ENCODE data around the gene NEUROD1.
A peak's percentile ranks its signal among the peaks of the same experiment; 100 is the strongest.

The NEUROD1 gene

DNA sequence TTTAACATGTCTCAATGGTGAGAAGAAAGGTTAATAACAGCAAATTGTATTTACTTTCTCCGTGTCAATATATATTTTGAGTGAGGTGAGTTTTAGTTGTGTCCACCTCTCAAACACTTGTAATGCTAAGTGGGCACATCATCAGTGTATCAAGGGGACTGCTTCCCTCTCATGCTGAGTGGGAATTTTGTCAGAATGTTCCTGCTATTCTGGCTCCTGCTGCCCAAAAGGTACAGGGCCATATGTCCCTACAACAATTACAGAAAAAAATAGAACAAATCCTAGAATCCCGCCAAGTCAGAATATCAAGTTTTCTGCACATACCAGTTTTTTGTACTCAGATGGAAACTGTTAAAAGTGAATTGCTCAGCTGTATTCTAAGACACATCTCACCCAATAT lies 18.0 kb downstream of the NEUROD1 start:
- DNase-seq (no peak), ATAC-seq (no peak)
- H3K4me3 Mint-ChIP-seq: no peak overlapping the region
- H3K27ac Mint-ChIP-seq: no peak overlapping the region
- peaks cover under 1% of the 10 kb centered on the region for H3K4me1 Mint-ChIP-seq
- H3K27me3 Mint-ChIP-seq: peaks cover 26% of the 10 kb centered on the region
- H3K9me3 Mint-ChIP-seq: peaks cover 0 to 6% of the 10 kb centered on the region in 2 donors

DNA sequence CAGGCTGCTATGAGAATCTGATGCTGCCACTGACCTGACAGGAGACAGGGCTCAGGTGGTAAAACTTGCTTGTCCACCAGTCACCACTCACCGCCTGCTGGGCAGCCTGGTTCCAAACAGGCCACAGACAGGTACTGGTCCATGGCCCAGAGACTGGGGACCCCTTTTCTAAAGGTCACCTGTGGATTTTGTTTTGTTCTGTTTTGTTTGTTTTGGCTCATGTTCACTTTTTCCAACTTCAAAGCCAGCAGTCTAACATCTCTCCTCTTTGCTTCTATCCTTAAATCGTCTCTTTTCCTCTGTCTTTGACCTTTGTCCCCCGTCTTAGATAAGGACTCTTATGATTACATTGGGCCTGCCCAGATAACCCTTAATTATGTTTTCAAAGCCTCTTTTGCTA lies 20.1 kb downstream of the NEUROD1 start:
- Mint-ChIP-seq H3K27ac (no peak overlapping the region), H3K27me3 (peaks cover 41% of the 10 kb centered on the region), H3K9me3 (no peaks in the 10 kb centered on the region), H3K4me3 (no peak overlapping the region), H3K4me1 (peaks cover 11% of the 10 kb centered on the region)
- no peak for DNase-seq
- ATAC-seq: no peak

DNA sequence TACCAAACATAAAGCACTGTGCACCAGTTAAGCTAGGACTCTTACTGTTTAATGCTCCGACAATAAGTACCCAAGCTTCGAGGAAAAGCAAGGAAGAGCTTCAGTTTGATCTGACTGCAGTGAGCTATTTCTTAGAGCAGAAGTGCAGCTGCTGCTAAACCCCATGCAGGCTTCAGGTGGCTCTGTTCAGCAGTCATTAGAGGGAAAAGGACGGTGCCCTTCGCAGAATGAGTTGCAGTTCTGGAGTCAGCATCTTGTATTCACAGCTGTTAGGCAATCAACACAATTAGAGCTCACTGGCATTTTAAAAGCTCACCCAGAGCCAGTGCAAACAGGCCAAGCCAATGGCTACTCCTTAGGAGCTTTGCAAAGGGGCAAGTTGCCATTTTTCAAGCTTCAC lies 21.9 kb downstream of the NEUROD1 start:
- H3K27ac Mint-ChIP-seq: no peak overlapping the region
- H3K9me3 Mint-ChIP-seq: no peaks in the 10 kb centered on the region
- DNase-seq (no peak), ATAC-seq (no peak)
- H3K27me3 Mint-ChIP-seq: peaks cover 53% of the 10 kb centered on the region
- H3K4me3 Mint-ChIP-seq: no peak overlapping the region
- H3K4me1 Mint-ChIP-seq: peaks cover 11% of the 10 kb centered on the region

DNA sequence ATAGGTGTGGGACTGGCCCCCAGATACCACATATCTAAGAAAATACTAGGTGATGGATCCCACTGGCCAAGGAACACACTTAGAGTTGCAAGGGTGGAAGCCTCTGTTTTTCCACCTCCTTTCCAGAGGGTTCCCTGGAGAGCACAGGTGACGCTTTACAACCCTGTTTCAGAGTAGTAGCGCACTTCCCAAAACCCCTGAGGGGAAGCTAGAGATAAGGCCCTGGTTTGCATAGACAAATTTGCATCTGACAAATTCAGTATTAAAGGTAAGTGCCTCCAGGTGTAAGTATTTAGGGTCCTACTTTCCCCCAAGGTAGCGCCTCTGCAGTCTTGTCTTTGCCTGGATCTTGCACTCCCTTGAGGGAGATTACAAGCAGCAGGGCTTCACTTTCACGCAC lies 22.9 kb downstream of the NEUROD1 start:
- H3K4me3 Mint-ChIP-seq: peak overlapping the region; percentile 72 to 87
- no peaks in the 10 kb centered on the region for H3K9me3 Mint-ChIP-seq
- no peak overlapping the region for H3K27ac Mint-ChIP-seq
- H3K4me1 Mint-ChIP-seq: peaks cover 11% of the 10 kb centered on the region
- H3K27me3 Mint-ChIP-seq: peaks cover 62% of the 10 kb centered on the region
- ATAC-seq: no peak
- DNase-seq: no peak

DNA sequence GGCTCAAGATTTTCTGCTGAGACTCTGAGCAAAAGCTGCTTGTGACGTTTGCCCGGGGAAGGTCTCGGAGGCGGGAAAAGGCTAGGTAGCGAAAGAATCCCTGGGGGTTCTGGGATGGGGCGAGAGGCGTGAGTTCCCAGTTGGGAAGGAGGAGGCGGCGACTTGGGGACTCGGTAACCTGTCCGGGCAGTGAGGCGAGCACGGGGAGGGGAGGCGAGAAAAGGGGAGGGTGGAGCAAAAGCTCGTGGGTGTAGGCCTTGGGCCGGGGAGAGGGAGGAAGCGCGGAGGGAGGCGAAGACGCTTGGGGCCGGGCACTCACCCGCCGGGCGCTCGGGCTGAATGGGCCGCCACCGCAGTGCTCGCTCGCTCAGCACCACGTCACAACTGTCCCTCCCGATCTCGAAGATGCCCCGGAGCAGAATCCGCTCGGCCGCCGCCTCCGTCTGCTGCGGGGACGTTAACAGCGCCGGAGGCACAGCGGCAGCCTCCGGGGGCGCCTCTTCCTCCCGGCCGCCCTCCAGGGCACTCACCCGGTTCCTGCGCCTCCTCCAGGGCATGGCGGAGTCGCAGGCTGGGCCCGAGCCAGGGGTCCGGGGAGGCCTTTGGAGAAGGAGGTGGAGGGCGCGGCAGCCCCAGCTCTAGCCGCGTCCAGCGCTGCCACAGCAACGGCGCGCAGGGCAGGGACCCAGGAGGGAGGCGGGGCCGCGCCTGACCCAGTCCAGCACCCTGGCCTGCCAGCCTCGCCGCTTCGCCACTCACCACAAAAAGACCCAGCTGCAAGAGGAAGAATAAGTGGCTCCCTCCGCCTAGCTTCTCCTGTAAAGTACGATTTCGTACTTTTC lies 23.6 kb downstream of the NEUROD1 start, which contains the start of gene CERKL:
Gene CERKL (minus strand): TSS at position 656 of the 842 bp plus-strand sequence. CDS start 99 bp downstream, at position 557.
- H3K4me1 Mint-ChIP-seq: peaks cover 11% of the 10 kb centered on the region
- DNase-seq (peak; percentile 30), ATAC-seq (peak; percentile 80)
- H3K9me3 Mint-ChIP-seq: no peaks in the 10 kb centered on the region
- peak within 1 kb of the TSS; percentile 82 to 90 for H3K27ac Mint-ChIP-seq
- peak within 1 kb of the TSS; percentile 87 to 90 for H3K4me3 Mint-ChIP-seq
- peaks cover 62% of the 10 kb centered on the region for H3K27me3 Mint-ChIP-seq

DNA sequence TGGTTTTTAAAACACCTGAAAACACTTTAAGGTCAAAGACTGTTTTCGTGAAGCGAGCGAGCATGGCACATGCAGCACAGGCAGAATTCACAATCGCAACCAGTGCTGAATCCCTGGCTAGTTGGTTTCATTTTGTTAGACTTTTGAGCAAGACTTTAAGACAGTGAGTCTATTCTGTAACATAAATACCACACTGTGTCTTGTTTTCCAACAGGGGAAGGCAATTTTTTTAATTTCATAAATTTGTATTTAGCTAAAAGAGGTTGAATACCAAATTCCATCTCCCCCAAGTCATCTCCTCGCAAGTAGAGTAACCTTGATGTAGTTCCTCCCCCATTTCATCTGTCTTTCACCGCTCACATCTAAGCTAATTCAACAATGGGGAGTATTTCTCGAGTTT lies 24.8 kb downstream of the NEUROD1 start:
- Mint-ChIP-seq H3K27me3 (peaks cover 62% of the 10 kb centered on the region), H3K27ac (no peak overlapping the region), H3K4me3 (no peak overlapping the region), H3K9me3 (no peaks in the 10 kb centered on the region), H3K4me1 (peaks cover 11% of the 10 kb centered on the region)
- DNase-seq (no peak), ATAC-seq (no peak)

DNA sequence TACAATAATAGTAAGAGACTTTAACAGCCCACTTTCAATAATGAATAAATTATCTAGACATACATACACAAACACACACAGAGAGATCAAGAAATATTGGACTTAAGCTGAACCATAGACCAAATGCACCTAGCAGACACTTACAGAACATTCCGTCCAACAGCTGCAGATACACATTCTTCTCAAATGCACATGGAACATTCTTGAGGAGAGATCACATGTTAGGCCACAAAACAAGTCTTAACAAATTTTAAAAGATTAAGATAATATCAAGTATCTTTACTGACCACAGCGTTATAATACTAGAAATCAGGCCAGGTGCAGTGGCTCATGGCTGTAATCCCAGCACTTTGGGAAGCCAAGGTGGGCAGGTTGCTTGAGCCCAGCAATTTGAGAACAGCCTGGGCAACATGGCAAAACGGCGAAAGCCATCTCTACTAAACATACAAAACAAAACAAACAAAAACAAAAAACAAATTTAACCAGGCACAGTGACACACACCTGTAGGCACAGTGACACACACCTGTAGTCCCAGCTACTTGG lies 30.8 kb downstream of the NEUROD1 start:
- Mint-ChIP-seq H3K9me3 (no peaks in the 10 kb centered on the region), H3K4me3 (no peak overlapping the region), H3K4me1 (no peaks in the 10 kb centered on the region), H3K27me3 (peaks cover 41% of the 10 kb centered on the region), H3K27ac (peak overlapping the region in 1 of 2 donors; percentile 1)
- no peak for ATAC-seq
- no peak for DNase-seq

DNA sequence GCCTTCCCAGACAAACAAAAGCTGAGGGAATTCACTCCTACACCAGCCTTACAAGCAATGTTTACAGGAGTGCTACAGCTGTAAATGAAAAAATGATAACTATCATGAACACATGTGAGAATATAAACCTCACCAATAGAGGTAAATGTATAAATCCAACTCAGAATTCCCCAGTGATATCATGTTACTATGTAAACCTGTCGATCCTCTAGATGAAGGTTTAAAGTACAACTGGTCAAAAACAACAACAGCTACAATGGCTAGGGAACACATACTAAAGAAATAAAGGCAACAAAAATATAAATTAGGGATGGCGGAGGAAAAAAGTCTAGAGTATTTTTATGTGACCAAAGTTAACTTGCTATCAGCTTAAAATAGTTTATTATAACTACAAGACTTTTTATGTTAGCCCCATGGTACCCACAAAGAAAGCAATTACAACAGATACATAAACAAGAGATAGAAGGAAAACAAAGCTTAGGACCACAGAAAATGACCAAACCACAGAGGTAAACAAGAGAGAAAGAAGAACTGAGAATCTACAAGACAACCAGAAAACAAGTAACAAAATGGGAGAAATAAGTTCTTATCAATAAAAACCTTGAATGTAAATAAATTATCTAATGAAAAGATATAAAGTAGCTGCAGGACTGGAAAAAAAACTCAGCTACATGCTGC lies 31.7 kb downstream of the NEUROD1 start:
- Mint-ChIP-seq H3K4me3 (no peak overlapping the region), H3K27me3 (peaks cover 38% of the 10 kb centered on the region), H3K27ac (no peak overlapping the region), H3K4me1 (no peaks in the 10 kb centered on the region), H3K9me3 (no peaks in the 10 kb centered on the region)
- DNase-seq (no peak), ATAC-seq (no peak)

DNA sequence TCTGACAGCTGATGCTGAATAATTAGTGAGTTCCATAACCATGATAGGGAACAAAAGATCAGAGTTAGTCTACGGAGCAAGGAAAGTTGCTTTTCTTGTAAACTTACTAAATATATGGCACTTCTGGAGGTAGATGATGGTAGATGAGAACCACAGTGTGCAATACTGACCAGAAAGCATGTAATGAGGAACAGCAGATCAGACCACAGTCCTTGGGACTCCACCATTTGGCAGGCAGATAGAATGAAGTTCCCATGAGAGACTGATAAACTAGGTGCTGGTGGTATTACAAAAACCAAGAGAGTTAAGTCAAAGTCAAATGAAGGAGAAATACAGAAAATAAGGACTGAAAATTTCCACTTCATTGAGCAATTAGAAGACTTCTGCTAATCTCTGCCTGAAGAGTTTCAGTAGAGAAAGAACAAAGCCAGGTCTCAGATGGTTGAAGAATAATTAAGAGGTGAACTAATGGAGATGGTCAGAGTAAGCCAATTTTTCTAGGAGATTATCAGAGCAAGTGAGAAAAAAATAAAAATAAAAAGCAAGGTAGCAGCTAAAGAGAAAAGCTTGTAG lies 33.8 kb downstream of the NEUROD1 start:
- no peak for DNase-seq
- Mint-ChIP-seq H3K27ac (no peak overlapping the region), H3K27me3 (peaks cover 28% of the 10 kb centered on the region), H3K4me3 (no peak overlapping the region), H3K4me1 (no peaks in the 10 kb centered on the region), H3K9me3 (no peaks in the 10 kb centered on the region)
- ATAC-seq: no peak

DNA sequence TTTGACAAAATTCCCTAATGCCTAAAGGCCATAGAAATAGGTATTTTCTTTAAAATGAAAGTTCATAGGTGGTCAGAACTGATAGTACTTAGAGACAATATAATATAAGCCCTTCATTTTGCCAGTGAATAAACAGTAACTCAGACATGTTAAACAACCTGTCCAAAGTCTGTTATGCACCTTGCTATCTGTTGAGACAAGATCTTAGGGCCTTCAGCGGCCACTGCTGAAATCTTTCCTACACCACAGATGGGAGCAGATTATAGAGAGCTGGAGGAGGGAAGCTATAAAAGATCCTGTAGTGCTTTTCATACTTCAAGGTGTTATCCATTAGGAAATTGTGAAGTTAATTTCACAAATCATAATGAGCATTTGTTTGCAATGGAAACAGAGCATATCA lies 37.2 kb downstream of the NEUROD1 start:
- ATAC-seq (no peak), DNase-seq (no peak)
- H3K27ac Mint-ChIP-seq: no peak overlapping the region
- no peaks in the 10 kb centered on the region for H3K9me3 Mint-ChIP-seq
- no peak overlapping the region for H3K4me3 Mint-ChIP-seq
- peaks cover 35% of the 10 kb centered on the region for H3K27me3 Mint-ChIP-seq
- no peaks in the 10 kb centered on the region for H3K4me1 Mint-ChIP-seq

DNA sequence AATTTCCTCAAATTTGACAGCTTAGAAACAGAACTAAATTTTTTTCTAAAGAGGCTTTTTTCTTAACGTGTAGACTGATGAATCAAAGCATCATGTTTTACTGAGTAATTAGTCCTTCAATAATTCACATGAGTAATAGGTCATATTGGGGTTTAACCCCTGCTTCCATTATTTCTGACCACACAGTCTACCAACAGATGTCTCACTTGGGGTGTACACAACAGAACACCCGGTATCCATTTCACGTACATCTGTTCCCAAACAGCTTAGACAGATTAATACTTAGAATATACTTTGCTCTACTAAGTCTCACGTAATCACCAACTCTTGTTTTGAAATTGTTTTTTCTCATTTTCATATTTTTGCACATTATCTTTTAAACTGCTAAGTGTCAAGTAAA lies 38.2 kb downstream of the NEUROD1 start:
- H3K27me3 Mint-ChIP-seq: peaks cover 25% of the 10 kb centered on the region
- H3K4me1 Mint-ChIP-seq: no peaks in the 10 kb centered on the region
- DNase-seq (no peak), ATAC-seq (no peak)
- no peak overlapping the region for H3K4me3 Mint-ChIP-seq
- H3K27ac Mint-ChIP-seq: no peak overlapping the region
- H3K9me3 Mint-ChIP-seq: no peaks in the 10 kb centered on the region

DNA sequence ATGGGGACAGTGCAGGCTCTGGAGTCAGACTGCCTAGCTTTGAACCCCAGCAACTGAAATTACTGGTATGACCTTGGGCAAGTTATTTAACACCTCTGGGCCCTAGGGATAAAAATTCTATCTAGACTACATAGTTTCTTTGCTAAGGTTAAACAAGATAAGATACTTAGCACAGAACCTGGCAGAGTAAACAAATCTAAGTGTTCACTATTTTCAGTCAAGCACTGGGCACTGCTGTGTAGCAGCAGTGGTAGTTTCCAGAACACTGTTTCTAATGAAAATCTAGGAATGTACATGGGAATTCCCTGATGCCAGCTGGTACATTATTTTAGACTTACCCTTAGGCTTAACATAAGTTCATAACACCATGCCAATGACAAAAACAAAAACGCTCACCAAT lies 40.6 kb downstream of the NEUROD1 start:
- ATAC-seq: no peak

DNA sequence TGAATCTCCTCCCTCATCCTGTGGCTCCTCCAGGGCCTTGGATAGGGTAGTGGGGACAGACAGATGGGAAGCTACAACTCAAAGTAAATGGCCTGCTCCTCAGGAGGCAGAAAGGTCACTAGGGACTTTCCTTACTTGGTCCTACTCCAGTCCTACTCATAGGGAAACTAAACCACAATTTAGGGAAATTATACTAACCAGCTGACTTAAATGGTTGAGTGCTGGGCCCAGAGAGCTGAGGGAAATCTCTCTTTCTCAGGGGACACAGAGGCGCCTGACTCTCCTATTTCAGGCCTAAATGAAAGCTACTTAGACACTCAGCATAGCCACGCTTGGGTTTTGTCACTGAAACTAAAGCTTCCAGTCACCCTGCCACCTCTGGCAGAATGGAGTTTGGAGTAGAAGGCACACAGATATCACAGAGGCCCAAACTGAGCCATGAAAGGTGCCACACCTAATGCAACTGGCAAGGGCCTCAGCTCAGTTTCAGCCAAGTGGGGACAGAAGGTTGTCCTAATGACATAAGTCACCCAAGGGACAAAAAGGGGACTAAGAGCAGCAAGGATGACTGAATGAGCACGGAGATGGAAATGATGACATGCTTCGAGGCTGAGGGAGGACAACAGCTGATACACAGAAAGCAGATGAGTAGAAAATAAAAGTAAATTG lies 47.5 kb downstream of the NEUROD1 start:
- Mint-ChIP-seq H3K9me3 (no peaks in the 10 kb centered on the region), H3K4me3 (no peak overlapping the region), H3K27me3 (peaks cover 6% of the 10 kb centered on the region), H3K27ac (no peak overlapping the region), H3K4me1 (no peaks in the 10 kb centered on the region)
- DNase-seq: no peak
- no peak for ATAC-seq

More for the DNA sequence above, 40.6 kb downstream of the NEUROD1 start:
- DNase-seq: no peak
- Mint-ChIP-seq H3K9me3 (no peaks in the 10 kb centered on the region), H3K27ac (no peak overlapping the region), H3K4me3 (no peak overlapping the region), H3K27me3 (peaks cover 8% of the 10 kb centered on the region), H3K4me1 (no peaks in the 10 kb centered on the region)

DNA sequence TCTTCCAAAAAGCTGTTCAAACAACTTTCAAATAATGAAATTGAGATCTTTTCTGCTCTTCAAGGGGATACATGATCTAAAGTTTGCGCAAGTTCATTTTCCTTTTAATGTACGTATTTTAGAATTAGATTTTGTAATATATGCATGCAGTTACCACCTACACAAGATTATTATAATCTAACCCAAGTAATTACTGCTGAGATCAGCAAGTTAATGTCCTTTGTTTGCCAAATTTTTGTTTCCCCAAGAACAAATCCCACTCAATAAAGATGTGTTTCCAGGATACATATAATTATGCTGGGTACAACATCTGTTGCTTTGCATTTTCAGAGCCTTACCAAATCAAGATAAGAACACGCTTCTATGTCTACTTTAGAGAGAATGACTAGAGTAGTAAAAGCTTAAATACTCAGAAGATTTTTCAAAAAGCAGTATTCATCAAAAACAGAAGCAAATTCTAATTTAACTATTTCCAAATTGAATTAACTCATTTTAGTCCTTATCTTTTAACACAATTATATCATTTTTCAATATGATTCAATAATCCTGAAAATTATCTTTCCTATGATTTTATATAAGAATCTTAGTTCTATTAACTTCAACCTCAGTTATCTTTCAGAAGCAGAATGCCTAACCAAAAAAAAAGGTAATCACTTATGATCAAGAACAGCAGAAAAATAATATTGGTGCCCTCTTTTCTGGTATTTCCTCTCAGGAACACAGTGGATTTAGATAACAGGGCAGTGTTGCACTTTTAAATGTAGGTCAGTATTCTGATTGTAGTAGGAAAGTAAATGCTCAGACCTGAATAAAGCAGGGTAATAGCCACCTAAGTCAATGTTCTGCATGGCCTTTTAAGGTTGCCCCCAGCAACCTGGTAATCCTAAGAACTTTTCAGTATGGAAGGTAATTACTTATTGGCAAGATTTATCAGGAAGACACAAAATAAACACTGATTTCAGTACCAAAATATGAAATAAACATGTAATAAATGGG lies 51.4 kb downstream of the NEUROD1 start:
- Mint-ChIP-seq H3K9me3 (no peaks in the 10 kb centered on the region), H3K4me1 (no peaks in the 10 kb centered on the region), H3K27me3 (peaks cover 12% of the 10 kb centered on the region), H3K4me3 (no peak overlapping the region), H3K27ac (no peak overlapping the region)
- DNase-seq (no peak), ATAC-seq (no peak)
